C4-2B (cell line): ENCODE data around the gene CYP2U1.
A peak's percentile ranks its signal among the peaks of the same experiment; 100 is the strongest.

ENCODE experiments used
- H3K27ac ChIP-seq: fragments of 450-650 bp; 2 replicates; pipeline ENCODE4 v1.5.1; 2017
- ZFX ChIP-seq: fragments of 450-650 bp; IDR thresholded peaks from 2 replicates; pipeline ENCODE4 v1.6.1; 2017
- TF ChIP-seq, protein P1 (sequence below): fragments of 450-650 bp; conservative IDR thresholded peaks from 2 replicates; pipeline ENCODE4 v1.5.1; 2017; ENCODE audit warnings: mild to moderate bottlenecking

CYP2U1 gene

DNA sequence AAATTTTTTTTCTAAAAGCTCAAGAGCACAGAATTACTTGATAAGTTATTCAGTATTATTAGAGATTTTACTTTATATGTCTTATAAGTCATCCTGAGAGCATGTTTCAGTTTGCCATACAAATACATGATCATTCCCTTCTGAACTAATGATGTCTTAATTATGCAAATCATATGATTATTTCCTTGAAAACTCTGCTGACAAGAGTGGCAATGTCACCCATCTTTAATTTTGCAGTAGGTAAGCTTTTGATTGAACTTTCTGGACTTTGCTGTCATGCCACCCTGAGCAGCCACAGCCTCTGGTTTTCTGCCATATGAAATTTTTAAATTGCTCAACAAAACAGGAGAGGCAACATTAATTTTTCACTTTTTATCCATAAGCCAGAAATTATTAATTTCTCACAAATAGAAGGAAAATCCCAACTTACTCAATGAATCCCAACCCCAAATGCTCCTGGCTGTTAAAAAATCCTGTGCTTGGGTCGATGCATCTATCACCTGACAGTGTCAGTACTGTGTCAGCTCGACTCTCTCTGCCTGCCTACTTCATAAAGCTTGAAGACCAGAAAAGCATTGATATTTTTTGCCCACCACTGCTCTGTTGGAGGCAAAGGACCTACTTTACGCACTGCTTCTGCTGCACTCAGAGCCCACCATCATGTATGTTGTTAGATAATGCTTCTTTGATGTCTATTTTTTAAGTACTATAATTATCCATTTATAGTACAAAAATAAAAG is 46.8 kb downstream of the CYP2U1 start:
- no peak for TF ChIP-seq ZFX
- TF ChIP-seq, protein P1, sequence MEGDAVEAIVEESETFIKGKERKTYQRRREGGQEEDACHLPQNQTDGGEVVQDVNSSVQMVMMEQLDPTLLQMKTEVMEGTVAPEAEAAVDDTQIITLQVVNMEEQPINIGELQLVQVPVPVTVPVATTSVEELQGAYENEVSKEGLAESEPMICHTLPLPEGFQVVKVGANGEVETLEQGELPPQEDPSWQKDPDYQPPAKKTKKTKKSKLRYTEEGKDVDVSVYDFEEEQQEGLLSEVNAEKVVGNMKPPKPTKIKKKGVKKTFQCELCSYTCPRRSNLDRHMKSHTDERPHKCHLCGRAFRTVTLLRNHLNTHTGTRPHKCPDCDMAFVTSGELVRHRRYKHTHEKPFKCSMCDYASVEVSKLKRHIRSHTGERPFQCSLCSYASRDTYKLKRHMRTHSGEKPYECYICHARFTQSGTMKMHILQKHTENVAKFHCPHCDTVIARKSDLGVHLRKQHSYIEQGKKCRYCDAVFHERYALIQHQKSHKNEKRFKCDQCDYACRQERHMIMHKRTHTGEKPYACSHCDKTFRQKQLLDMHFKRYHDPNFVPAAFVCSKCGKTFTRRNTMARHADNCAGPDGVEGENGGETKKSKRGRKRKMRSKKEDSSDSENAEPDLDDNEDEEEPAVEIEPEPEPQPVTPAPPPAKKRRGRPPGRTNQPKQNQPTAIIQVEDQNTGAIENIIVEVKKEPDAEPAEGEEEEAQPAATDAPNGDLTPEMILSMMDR = no peak

DNA sequence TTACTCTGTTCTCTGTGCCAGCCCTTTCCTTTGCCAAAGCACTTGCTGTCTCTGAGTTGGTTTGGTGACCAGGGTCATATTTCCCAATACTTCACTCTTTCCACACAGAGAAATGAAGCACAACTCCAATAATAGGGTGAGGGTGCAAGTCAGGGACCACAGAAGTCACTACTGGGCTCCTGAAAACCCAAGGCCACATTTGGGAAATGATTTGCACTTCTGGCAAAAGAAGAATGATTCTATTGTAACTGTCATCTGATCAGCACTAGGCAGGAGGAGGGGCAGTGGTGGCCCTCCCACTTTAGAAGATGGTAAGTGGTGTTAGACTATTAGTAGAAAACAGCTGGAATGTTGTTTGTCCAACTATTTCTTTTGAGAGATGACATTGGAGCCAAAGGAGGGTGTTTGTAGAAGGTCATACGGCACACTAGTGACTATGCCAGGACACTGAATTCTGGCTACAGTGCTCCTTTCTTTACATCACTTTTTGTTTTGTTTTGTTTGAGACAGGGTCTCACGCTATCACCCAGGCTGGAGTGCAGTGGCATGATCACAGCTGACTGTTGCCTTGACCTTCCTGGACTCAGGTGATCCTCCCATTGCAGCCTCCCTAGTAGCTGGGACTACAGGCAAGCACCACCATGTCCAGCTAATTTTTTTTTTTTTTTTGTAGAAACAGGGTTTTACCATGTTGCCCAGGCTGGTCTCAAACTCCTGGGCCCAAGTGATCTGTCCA is 47.5 kb downstream of the CYP2U1 start:
- TF ChIP-seq ZFX = no peak
- TF ChIP-seq, protein P1 = no peak
- H3K27ac ChIP-seq = no peak overlapping the region

More for the DNA sequence above, 46.8 kb downstream of the CYP2U1 start:
- H3K27ac ChIP-seq = no peak overlapping the region

DNA sequence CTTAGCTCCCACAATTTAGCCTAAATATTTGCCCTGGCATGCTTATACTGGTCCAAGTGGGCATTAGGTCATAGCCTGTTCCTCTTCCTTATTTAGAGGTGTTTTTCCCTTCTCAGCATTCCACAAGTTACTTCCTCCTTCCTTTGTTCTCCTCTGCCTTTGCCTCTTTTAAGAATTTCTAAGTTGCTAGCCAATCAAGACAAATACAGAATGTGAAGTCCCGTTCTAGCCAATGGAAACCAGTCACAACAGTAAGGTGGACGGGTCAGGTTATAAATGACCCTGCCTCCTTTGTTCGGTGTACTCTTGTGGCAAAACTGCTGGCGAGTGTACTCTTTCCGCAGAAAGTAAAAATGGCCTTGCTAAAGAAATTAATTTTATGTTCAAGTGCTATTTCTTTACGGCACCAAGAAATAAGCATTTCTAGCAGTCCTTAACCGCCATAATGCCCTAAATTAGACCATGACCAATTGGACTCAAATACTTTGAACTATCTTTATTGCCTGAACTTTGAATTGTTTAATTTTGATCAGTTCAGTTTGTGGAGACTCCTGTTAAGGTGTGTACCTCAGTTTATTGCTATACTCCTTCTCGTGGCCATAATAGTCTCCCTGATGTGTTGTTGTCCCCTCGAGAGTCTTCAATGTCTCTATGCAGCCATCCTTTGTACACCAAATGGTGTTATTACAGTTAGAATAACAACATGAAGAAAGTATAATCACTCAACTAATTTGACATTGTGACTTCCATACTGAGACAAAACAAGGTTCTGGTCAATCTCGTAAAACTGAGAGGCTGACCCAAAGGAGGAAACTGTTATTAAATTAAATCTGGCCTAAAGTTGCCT is 56.8 kb downstream of the CYP2U1 start:
- peak overlapping the region; percentile 94; the same call in 1 of the 2 replicates for H3K27ac ChIP-seq
- TF ChIP-seq, protein P1 = no peak
- no peak for TF ChIP-seq ZFX

DNA sequence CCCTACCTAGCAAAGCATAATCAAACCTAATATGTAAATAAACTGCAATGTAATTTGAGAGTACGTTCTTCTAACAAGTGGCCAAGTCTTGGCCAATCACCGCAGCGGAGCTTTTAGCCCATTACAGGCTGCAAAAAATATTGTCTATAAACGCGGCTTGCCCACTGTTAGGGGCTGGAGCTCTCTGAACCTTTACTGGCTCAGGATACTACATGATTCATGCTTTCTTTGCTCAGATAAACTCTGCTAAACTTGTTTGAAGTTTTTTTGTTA is 57.4 kb downstream of the CYP2U1 start:
- H3K27ac ChIP-seq = peak overlapping the region; percentile 94; the same call in 1 of the 2 replicates
- TF ChIP-seq, protein P1 = no peak
- no peak for TF ChIP-seq ZFX

DNA sequence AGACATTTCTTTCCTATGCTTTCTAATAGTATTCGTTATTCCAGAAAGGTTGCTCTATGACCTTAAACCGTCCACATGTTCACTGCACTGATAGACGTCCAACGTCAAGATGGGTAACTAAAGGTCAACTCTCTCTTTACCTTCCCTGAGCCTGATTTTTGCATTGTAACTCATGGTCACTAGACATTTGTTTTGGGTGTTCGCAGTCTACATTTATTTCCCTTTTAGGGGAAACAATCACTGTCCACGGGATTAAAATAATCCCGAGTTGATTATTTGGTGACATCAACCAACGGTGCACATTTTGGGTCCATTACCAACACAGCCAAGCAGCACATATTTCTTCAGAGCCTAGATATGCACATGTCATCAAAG is 57.8 kb downstream of the CYP2U1 start:
- TF ChIP-seq, protein P1 = no peak
- no peak for TF ChIP-seq ZFX
- peak overlapping the region; percentile 94 for H3K27ac ChIP-seq

DNA sequence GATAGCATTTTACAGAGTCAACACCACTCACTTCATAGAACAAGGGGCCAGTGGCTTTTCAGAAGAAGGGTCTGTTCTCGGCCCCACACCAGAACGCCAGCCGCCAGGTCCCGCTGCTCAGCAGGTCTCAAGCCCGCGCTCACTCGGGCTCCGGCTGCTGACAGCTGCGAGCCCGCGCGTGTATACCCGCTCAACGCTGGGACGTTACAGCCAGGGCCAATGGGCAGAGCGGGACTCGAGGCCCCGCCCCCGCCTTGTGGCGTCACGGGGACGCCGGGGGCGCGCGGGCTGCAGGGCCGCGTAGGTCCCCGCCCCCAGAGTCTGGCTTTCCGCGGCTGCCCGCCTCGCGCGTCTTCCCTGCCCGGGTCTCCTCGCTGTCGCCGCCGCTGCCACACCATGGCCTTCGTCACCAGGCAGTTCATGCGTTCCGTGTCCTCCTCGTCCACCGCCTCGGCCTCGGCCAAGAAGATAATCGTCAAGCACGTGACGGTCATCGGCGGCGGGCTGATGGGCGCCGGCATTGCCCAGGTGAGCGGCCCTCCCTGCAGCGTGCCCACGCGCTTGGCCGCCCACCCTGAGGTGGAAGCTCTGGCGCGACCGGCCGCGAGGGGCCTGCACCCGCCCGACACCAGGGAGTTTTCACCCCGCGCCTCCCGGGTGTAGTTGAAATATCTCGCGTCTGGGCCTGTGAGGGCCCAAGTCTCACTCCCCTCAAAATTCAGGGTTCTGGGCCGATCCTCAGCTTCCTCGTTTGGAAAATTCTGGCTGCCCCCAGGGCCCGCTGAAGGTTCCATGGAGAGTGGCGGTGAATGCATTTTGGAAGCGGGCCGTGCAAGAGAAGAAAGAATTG is 58.4 kb downstream of the CYP2U1 start, which contains the start of gene HADH:
TSS of gene HADH (plus strand) at position 353 of the 850 bp plus-strand sequence. CDS start at position 397, 44 bp downstream.
- TF ChIP-seq, protein P1 = no peak
- TF ChIP-seq ZFX = peak; percentile 88
- H3K27ac ChIP-seq = peak within 1 kb of the TSS; percentile 94
